ENCODE results near the gene SETDB2. TPM values are rescaled to one million over a fixed set of nuclear protein-coding genes. Genes with fewer than 3 reads are reported as not detected.

The SETDB2 gene
- total RNA-seq, 4 donors from 2014 or later = 10.3 to 18.2 (median 14.5) TPM

DNA sequence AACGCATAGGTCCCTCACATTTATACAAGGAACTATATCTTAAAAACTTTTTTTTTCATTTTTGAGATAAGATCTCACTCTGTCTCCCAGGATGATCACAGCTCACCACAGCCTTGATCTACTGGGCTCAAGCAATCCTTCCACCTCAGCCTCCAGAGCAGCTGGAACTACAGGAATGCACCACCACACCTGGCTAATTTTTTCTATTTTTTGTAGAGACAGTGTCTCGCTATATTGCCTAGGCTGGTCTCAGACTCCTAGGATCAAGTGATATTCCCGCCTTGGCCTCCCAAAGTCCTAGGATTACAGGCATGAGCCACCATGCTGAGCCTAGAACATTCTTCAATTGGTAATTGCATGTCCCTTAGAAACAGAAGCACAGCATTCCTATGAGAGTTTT is 99.6 kb downstream of the SETDB2 start:
- TF ChIP-seq, protein P1, sequence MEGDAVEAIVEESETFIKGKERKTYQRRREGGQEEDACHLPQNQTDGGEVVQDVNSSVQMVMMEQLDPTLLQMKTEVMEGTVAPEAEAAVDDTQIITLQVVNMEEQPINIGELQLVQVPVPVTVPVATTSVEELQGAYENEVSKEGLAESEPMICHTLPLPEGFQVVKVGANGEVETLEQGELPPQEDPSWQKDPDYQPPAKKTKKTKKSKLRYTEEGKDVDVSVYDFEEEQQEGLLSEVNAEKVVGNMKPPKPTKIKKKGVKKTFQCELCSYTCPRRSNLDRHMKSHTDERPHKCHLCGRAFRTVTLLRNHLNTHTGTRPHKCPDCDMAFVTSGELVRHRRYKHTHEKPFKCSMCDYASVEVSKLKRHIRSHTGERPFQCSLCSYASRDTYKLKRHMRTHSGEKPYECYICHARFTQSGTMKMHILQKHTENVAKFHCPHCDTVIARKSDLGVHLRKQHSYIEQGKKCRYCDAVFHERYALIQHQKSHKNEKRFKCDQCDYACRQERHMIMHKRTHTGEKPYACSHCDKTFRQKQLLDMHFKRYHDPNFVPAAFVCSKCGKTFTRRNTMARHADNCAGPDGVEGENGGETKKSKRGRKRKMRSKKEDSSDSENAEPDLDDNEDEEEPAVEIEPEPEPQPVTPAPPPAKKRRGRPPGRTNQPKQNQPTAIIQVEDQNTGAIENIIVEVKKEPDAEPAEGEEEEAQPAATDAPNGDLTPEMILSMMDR (IDR thresholded peaks at IDR 0.05; ENCODE audit: low read depth) = no peak

Other genes starting within 250 kb of the SETDB2 start
- not detected for gene MLNR, start 223.9 kb upstream of the SETDB2 start, total RNA-seq
- gene CDADC1, start 196.3 kb upstream of the SETDB2 start, total RNA-seq = 10 to 100 TPM in 2 of 4 donors, 1 to 10 TPM in 2; 7.0 to 11.2 (median 9.5) TPM
- gene CAB39L, start 210 bp upstream of the SETDB2 start, total RNA-seq = 10 to 100 TPM; 51.7 to 72.9 (median 62.1) TPM
- 10 to 100 TPM; 37.7 to 67.2 (median 47.5) TPM for gene PHF11, start 51.7 kb downstream of the SETDB2 start, total RNA-seq
- gene RCBTB1, start 141.3 kb downstream of the SETDB2 start, total RNA-seq = 10 to 100 TPM; 13.4 to 14.1 (median 13.9) TPM
- gene ARL11, start 184.2 kb downstream of the SETDB2 start, total RNA-seq = 1 to 10 TPM in 3 of 4 donors, not detected in 1; 1.5 to 6.1 (median 2.8) TPM
- gene EBPL, start 247.2 kb downstream of the SETDB2 start, total RNA-seq = 10 to 100 TPM; 23.8 to 67.5 (median 31.5) TPM

All from subcutaneous adipose tissue (tissue), 4 donors.